AG10803 (cell line): ENCODE data around the gene L3MBTL4.

Source experiments
- DNase-seq: peaks from one replicate; pipeline ENCODE4 v3.0.0; 2010; ENCODE audit warnings: low read depth
- H3K4me3 ChIP-seq: 2 replicates; pipeline ENCODE4 v1.5.1; 2011; ENCODE audit warnings: mild to moderate bottlenecking, low read length, control low read depth
- TF ChIP-seq, protein P1 (sequence below): conservative IDR thresholded peaks from 2 replicates; pipeline ENCODE4 v1.5.1; 2011; ENCODE audit warnings: mild to moderate bottlenecking, low read length, control low read depth, inconsistent platforms

Gene L3MBTL4

DNA sequence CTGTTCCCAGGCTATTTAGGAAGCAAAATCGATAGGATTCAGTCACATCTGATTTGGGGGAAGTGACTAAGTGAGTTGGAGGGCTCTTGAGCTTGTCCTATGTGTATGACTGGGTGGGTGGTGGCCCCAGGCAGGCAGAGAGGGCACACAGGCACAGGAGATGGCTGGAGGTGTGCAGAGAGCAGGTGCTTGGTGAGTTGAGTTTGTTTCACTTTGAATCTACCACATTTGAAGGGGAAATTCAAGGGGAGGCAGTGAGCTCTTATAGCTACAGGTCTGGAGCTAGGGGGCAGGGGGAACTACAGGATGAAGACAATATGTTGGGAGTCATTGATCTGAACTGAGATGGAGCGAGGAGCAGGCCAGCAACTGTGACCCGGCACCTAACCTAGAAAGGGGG is 476.9 kb downstream of the L3MBTL4 start:
- DNase-seq: no peak
- TF ChIP-seq, protein P1, sequence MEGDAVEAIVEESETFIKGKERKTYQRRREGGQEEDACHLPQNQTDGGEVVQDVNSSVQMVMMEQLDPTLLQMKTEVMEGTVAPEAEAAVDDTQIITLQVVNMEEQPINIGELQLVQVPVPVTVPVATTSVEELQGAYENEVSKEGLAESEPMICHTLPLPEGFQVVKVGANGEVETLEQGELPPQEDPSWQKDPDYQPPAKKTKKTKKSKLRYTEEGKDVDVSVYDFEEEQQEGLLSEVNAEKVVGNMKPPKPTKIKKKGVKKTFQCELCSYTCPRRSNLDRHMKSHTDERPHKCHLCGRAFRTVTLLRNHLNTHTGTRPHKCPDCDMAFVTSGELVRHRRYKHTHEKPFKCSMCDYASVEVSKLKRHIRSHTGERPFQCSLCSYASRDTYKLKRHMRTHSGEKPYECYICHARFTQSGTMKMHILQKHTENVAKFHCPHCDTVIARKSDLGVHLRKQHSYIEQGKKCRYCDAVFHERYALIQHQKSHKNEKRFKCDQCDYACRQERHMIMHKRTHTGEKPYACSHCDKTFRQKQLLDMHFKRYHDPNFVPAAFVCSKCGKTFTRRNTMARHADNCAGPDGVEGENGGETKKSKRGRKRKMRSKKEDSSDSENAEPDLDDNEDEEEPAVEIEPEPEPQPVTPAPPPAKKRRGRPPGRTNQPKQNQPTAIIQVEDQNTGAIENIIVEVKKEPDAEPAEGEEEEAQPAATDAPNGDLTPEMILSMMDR: no peak
- H3K4me3 ChIP-seq: no peak overlapping the region

DNA sequence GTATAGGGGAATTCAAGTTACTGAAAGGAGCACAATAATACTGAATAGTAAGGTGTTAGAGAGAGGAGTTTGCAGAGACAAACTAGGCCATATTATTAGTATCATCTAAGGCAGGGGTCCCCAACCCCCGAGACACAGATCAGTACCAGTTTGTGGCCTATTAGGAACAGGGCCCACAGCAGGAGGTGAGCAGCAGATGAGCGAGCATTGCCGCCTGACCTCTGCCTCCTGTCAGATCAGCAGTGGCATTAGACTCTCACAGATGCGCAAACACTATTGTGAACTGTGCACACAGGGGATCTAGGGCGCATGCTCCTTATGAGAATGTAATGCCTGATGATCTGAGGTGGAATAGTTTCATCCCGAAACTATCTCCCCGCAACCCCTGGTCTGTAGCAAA is 477.6 kb downstream of the L3MBTL4 start:
- TF ChIP-seq, protein P1: no peak
- H3K4me3 ChIP-seq: no peak overlapping the region
- no peak for DNase-seq

- H3K4me3 ChIP-seq: no peak overlapping the region
- TF ChIP-seq, protein P1: no peak
- DNase-seq: no peak
Measured at GRCh38 chr18:5930789-5931188, 483.9 kb downstream of the L3MBTL4 start.

GRCh38 chr18:5918205-5918858 is 496.4 kb downstream of the L3MBTL4 start:
- no peak overlapping the region for H3K4me3 ChIP-seq
- TF ChIP-seq, protein P1: no peak
- DNase-seq: no peak

DNA sequence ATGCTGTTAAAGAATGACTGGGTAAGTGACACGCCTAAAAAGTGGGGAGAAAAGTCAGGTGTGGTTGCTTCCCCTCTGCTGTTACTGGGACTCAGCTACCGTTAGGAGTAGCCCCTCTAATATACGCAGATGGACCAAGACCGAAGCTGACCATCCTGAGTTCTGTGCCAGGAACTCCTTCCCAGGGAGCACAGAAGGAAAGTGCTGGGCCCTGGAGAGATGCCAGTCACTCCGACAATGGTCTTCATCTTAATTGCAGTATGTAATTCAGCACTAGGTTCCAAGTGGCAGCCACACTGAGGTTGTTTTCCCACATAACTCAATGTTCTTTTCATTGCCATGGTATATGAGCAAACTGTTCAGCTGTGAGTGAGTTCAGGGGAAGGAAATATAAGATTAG is 499.8 kb downstream of the L3MBTL4 start:
- TF ChIP-seq, protein P1: no peak
- no peak for DNase-seq
- no peak overlapping the region for H3K4me3 ChIP-seq

DNA sequence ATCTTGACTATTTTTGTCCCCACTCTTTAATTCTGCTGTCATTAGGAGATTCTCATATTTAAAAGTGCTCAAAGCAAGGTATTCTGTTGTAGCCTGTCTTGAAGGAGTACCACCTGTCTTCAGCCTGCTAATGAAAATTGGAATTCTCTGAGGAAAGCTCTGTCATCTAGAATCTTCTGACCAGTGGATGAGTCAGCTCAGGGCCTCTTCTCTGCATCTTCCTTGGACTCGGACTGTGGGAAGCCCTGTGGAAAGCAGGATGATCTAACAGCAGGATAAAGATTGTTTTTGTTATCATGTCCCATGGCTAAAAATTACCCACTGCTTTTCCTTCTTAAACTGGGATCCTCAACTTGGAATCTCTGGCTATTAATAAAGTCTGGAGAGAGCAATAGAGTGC is 500.7 kb downstream of the L3MBTL4 start:
- DNase-seq: no peak
- TF ChIP-seq, protein P1: no peak
- no peak overlapping the region for H3K4me3 ChIP-seq

DNA sequence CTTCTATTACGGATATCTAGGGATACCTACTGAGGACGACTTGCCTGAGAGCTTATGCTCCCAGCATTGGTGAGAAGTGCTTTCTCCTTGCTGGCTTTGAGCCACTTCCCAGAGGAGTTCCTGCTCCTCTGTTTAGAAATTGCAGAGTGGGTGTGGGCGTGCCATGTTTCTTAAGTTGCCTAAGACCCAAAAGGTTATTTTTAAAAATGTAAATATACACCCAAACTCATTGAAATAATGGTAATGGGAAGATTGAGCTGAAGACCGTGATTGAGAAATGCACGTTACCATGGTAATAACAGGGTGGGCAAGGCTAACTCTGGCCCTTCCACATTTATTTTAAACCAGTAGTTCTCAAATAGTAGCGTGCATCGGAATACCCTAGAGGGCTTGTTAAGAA is 502.1 kb downstream of the L3MBTL4 start:
- H3K4me3 ChIP-seq: no peak overlapping the region
- no peak for DNase-seq
- TF ChIP-seq, protein P1: no peak
